Measurements from ENCODE around the gene RALGPS2.

- TF ChIP-seq, protein P1, sequence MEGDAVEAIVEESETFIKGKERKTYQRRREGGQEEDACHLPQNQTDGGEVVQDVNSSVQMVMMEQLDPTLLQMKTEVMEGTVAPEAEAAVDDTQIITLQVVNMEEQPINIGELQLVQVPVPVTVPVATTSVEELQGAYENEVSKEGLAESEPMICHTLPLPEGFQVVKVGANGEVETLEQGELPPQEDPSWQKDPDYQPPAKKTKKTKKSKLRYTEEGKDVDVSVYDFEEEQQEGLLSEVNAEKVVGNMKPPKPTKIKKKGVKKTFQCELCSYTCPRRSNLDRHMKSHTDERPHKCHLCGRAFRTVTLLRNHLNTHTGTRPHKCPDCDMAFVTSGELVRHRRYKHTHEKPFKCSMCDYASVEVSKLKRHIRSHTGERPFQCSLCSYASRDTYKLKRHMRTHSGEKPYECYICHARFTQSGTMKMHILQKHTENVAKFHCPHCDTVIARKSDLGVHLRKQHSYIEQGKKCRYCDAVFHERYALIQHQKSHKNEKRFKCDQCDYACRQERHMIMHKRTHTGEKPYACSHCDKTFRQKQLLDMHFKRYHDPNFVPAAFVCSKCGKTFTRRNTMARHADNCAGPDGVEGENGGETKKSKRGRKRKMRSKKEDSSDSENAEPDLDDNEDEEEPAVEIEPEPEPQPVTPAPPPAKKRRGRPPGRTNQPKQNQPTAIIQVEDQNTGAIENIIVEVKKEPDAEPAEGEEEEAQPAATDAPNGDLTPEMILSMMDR (conservative IDR thresholded peaks at IDR 0.05; ENCODE audit: low read depth in 2 of 2), result no peak
- TF ChIP-seq EZH2 (IDR thresholded peaks at IDR 0.05; ENCODE audit: low read depth, unreplicated experiment) (no peak), EZH2phosphoT487 (IDR thresholded peaks at IDR 0.05; ENCODE audit: unreplicated experiment) (no peak), CREB1 (CRISPR knock-in tag; IDR thresholded peaks at IDR 0.05; ENCODE audit: low read depth) (no peak), JUNB (IDR thresholded peaks at IDR 0.05; ENCODE audit: unreplicated experiment) (no peak), POLR2AphosphoS5 (IDR thresholded peaks at IDR 0.05; ENCODE audit: low read depth) (no peak)
Measured at GRCh38 chr1:178923512-178923911, 198.5 kb downstream of the RALGPS2 start.

Data from GM23338 (cell line).